ENCODE measurements around the gene DAGLB.
A peak's percentile ranks its signal among the peaks of the same experiment; 100 is the strongest.
"Not testable (repeated sequence)": the region's sequence is repeated elsewhere in the genome, so short reads cannot be mapped to it uniquely, and the experiment has no call there.

Gene DAGLB

DNA sequence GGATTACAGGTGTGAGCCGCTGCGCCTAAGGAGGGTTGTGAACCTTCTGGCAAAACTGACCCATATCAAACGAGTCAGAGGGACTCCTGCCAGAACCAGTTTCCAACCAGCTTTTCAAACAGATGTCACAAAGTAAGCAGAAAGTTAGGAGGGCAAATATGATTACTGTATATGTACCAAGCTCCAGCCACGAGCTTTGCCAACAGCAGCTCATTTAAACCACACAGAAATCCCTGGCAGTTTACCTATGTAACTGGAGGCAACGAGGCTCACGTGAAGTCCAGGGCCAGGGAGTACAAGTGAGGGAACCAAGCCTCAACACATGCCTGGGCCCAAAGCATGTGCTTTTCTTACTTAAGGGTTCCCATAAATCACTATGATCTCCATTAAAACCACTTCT, 12.5 kb upstream of the DAGLB start:
- Histone ChIP-seq H3K27ac (ENCODE audit: low read length) (no peak overlapping the region), H3K27me3 (ENCODE audit: control insufficient read depth, insufficient read depth, low read length) (no peaks in the 10 kb centered on the region), H3K4me3 (ENCODE audit: low read length) (no peak overlapping the region), H3K9me3 (ENCODE audit: control insufficient read depth, low read depth, low read length) (no peaks in the 10 kb centered on the region), H3K9ac (ENCODE audit: low read length) (no peak overlapping the region), H3K4me1 (ENCODE audit: control insufficient read depth, low read depth, low read length) (no peaks in the 10 kb centered on the region), H3K36me3 (ENCODE audit: control insufficient read depth, low read depth, low read length) (peaks cover 27% of the 10 kb centered on the region)

DNA sequence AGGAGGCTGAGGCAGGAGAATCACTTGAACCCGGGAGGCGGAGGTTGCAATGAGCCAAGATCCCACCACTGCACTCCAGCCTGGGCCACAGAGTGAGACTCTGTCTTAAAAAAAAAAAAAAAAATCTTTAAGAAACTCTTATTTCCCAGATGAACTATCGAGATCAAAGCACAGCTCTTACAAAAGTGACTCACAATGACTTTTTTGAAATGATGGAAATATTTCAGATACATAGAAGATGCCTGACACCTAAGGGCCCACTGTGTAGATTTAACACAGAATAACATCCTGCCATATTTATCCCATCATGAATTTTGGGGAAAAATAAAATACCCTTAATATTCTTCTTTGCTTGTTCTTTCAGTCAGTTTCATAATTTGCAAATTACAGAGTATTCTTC, 10.9 kb upstream of the DAGLB start:
- H3K36me3 ChIP-seq (ENCODE audit: control insufficient read depth, low read depth, low read length): peaks cover 26% of the 10 kb centered on the region
- H3K9me3 ChIP-seq (ENCODE audit: control insufficient read depth, low read depth, low read length); H3K4me1 ChIP-seq (ENCODE audit: control insufficient read depth, low read depth, low read length); H3K9ac ChIP-seq (ENCODE audit: low read length); H3K27ac ChIP-seq (ENCODE audit: low read length); H3K4me3 ChIP-seq (ENCODE audit: low read length); H3K27me3 ChIP-seq (ENCODE audit: control insufficient read depth, insufficient read depth, low read length): not testable (repeated sequence)

DNA sequence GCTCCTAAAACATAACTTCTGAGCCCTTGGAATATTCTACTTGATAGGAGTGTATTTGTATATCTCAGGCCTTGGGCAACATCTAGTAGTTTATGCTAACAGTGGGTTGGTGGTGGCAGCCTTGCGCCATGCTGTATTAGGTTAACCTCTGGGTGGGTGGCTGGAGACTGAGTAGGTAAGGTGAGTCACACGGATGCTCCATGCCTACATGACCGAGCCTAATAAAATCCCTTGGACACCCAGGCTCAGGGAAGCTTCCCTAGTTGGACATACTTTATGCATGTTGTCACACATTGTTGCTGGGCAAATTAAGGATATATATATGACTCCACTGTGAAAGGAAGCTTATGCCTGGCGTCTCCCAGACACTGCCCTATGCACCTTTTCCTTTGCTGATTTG, 6.0 kb upstream of the DAGLB start:
- Histone ChIP-seq H3K4me1 (ENCODE audit: control insufficient read depth, low read depth, low read length) (no peaks in the 10 kb centered on the region), H3K27ac (ENCODE audit: low read length) (no peak overlapping the region), H3K36me3 (ENCODE audit: control insufficient read depth, low read depth, low read length) (no peaks in the 10 kb centered on the region), H3K9me3 (ENCODE audit: control insufficient read depth, low read depth, low read length) (no peaks in the 10 kb centered on the region), H3K4me3 (ENCODE audit: low read length) (no peak overlapping the region), H3K9ac (ENCODE audit: low read length) (no peak overlapping the region), H3K27me3 (ENCODE audit: control insufficient read depth, insufficient read depth, low read length) (no peaks in the 10 kb centered on the region)

DNA sequence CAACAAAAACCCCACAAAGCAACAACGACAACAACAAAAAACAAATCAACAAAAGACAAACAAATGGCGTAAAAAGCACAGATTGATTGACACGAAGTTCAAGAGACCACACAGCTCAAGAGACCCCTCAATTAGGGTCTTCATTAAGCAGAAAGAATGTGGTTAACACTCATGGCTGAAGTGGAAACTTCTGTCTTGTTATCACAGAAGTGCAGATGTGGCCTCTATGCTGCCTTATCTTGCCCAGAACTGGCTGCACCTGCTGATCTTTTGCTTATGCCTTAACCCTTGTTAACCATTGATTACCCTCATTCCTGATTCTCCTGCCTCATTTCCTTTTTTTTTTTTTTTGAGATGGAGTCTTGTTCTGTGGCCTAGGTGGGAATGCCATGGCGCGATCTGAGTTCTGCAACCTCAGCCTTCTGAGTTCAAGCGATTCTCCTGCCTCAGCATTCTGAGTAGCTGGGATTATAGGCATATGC, 3.5 kb upstream of the DAGLB start:
- H3K9ac ChIP-seq (ENCODE audit: low read length): no peak overlapping the region
- H3K9me3 ChIP-seq (ENCODE audit: control insufficient read depth, low read depth, low read length): no peaks in the 10 kb centered on the region
- no peaks in the 10 kb centered on the region for H3K27me3 ChIP-seq (ENCODE audit: control insufficient read depth, insufficient read depth, low read length)
- H3K4me3 ChIP-seq (ENCODE audit: low read length): no peak overlapping the region
- no peak overlapping the region for H3K27ac ChIP-seq (ENCODE audit: low read length)
- no peaks in the 10 kb centered on the region for H3K36me3 ChIP-seq (ENCODE audit: control insufficient read depth, low read depth, low read length)
- no peaks in the 10 kb centered on the region for H3K4me1 ChIP-seq (ENCODE audit: control insufficient read depth, low read depth, low read length)

DNA sequence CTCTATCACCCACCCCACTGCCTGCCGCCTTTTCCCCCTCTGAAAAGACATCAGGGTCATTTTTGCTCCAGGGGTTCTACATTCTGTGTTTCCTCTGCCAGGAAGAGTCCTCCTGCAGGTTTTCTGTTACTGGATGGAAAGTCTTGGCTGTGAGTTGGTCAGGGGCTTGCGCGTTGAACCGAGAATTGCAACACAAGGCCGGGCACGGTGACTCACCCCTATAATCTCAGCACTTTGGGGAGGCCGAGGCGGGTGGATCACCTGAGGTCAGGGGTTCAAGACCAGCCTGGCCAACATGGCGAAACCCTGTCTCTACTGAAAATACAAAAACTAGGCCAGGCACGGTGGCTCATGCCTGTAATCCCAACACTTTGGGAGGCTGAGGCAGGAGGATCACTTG, 2.8 kb upstream of the DAGLB start:
- H3K36me3 ChIP-seq (ENCODE audit: control insufficient read depth, low read depth, low read length); H3K9ac ChIP-seq (ENCODE audit: low read length); H3K27me3 ChIP-seq (ENCODE audit: control insufficient read depth, insufficient read depth, low read length); H3K27ac ChIP-seq (ENCODE audit: low read length); H3K4me1 ChIP-seq (ENCODE audit: control insufficient read depth, low read depth, low read length); H3K9me3 ChIP-seq (ENCODE audit: control insufficient read depth, low read depth, low read length); H3K4me3 ChIP-seq (ENCODE audit: low read length): not testable (repeated sequence)

DNA sequence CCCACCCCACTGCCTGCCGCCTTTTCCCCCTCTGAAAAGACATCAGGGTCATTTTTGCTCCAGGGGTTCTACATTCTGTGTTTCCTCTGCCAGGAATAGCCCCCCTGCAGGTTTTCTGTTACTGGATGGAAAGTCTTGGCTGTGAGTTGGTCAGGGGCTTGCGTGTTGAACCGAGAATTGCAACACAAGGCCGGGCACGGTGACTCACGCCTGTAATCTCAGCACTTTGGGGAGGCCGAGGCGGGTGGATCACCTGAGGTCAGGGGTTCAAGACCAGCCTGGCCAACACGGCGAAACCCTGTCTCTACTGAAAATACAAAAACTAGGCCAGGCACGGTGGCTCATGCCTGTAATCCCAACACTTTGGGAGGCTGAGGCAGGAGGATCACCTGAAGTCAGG, 2.1 kb upstream of the DAGLB start:
- not testable (repeated sequence) for H3K9ac ChIP-seq (ENCODE audit: low read length); H3K4me1 ChIP-seq (ENCODE audit: control insufficient read depth, low read depth, low read length); H3K27ac ChIP-seq (ENCODE audit: low read length); H3K9me3 ChIP-seq (ENCODE audit: control insufficient read depth, low read depth, low read length); H3K27me3 ChIP-seq (ENCODE audit: control insufficient read depth, insufficient read depth, low read length); H3K4me3 ChIP-seq (ENCODE audit: low read length)
- H3K36me3 ChIP-seq (ENCODE audit: control insufficient read depth, low read depth, low read length): peaks cover 11% of the 10 kb centered on the region

DNA sequence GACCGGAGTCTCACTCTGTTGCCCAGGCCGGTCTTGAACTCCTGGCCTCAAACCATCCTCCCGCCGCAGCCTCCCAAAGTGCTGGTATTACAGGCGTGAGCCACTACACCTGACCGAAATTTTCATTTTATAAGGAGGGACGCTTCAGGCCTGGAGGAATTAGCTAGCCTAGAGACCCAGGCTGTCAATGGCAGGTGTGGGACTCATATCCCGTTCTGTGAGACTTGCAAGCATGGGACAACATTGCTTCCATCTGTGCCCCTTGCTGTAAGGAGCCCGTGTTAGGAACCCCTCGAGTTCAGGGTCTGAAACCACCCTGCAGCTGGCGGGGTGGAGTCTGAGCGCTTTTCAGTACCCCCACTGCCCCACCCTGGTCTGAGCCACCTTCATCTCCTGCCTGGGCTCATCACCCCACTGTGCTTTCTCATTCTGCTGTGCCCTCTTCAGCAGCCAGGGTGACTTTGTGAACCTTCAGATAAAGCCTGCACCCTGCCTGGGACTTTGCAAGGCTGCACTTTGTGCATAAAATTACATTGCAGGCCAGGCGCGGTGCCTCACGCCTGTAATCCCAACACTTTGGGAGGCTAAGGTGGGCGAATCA, 1.3 kb upstream of the DAGLB start:
- Histone ChIP-seq H3K4me3 (ENCODE audit: low read length) (no peak overlapping the region), H3K27ac (ENCODE audit: low read length) (no peak overlapping the region)

DNA sequence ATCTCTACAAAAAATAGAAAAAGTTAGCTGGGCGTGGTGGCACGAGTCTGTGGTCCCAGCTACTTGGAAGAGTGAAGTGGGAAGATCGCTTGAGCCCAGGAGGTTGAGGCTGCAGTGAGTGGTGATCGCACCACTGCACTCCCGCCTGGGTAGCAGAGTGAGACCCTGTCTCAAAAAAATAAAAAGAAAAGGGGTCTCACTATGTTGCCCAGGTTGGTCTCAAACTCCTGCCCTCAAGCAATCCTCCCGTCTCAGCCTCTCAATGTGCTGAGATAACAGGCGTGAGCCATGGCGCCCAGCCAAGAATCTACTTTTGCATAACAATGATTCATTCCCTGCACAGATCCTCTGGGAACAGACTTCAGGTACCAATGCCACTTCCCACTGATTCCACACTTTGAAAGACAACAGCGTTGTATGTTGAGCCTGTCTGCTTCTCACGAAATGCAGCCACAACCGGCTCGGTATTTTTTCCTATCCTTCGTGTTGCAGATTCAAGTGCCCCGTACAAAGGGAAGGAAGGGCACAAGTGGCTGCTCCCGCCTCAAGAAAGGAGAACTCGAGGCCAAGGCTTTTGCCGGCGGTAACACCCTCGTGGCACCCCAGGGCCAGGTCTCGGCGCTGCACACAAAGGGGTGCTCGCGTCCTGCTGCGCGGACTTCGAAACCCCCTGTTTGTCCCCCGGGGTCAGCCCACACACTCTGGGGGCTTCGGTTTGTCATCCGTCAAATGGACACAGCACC, 745 bp downstream of the DAGLB start:
- Histone ChIP-seq H3K9me3 (ENCODE audit: control insufficient read depth, low read depth, low read length) (no peaks in the 10 kb centered on the region), H3K4me1 (ENCODE audit: control insufficient read depth, low read depth, low read length) (no peaks in the 10 kb centered on the region), H3K27ac (ENCODE audit: low read length) (peak overlapping the region; percentile 16), H3K36me3 (ENCODE audit: control insufficient read depth, low read depth, low read length) (peaks cover 34% of the 10 kb centered on the region), H3K4me3 (ENCODE audit: low read length) (peak overlapping the region; percentile 90), H3K9ac (ENCODE audit: low read length) (peak overlapping the region; percentile 92), H3K27me3 (ENCODE audit: control insufficient read depth, insufficient read depth, low read length) (no peaks in the 10 kb centered on the region)

More for the DNA sequence above, 1.3 kb upstream of the DAGLB start:
- H3K36me3 ChIP-seq (ENCODE audit: control insufficient read depth, low read depth, low read length): peaks cover 19% of the 10 kb centered on the region
- H3K9ac ChIP-seq (ENCODE audit: low read length): no peak overlapping the region
- no peaks in the 10 kb centered on the region for H3K27me3 ChIP-seq (ENCODE audit: control insufficient read depth, insufficient read depth, low read length)
- no peaks in the 10 kb centered on the region for H3K4me1 ChIP-seq (ENCODE audit: control insufficient read depth, low read depth, low read length)
- H3K9me3 ChIP-seq (ENCODE audit: control insufficient read depth, low read depth, low read length): no peaks in the 10 kb centered on the region

DNA sequence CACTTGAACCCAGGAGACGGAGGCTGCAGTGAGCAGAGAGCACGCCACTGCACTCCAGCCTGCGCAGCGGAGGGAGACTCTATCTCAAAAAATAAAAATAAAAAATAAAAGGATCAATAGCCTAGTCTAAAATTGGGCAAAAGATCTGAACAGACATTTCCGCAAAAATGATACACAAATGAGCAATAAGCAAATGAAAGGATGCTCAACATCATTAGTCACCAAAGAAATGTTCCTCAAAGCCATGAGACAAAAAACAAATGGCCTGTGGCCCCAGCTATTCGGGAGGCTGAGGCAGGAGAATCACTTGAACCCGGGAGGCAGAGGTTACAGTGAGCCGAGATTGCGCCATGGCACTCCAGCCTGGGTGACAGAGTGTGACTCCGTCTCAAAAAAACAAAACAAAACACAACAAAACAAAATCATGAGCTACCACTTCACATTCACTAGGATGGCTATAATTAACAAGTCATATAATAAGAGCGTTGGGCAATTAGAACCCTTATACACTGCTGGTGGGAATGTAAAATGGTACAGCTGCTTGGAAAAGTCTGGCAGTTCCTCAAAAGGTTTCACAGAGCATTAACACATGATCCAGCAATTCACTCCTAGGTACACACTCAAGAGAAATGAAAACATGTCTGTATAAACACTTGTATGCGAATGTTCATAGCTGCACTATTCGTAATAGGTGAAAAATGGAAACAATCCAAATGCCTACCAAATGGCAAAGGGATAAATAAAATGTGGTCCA, 3.1 kb downstream of the DAGLB start:
- Histone ChIP-seq H3K27ac (ENCODE audit: low read length) (no peak overlapping the region), H3K4me1 (ENCODE audit: control insufficient read depth, low read depth, low read length) (peaks cover 3% of the 10 kb centered on the region), H3K9ac (ENCODE audit: low read length) (no peak overlapping the region), H3K4me3 (ENCODE audit: low read length) (no peak overlapping the region), H3K9me3 (ENCODE audit: control insufficient read depth, low read depth, low read length) (no peaks in the 10 kb centered on the region), H3K36me3 (ENCODE audit: control insufficient read depth, low read depth, low read length) (peaks cover 37% of the 10 kb centered on the region), H3K27me3 (ENCODE audit: control insufficient read depth, insufficient read depth, low read length) (no peaks in the 10 kb centered on the region)

DNA sequence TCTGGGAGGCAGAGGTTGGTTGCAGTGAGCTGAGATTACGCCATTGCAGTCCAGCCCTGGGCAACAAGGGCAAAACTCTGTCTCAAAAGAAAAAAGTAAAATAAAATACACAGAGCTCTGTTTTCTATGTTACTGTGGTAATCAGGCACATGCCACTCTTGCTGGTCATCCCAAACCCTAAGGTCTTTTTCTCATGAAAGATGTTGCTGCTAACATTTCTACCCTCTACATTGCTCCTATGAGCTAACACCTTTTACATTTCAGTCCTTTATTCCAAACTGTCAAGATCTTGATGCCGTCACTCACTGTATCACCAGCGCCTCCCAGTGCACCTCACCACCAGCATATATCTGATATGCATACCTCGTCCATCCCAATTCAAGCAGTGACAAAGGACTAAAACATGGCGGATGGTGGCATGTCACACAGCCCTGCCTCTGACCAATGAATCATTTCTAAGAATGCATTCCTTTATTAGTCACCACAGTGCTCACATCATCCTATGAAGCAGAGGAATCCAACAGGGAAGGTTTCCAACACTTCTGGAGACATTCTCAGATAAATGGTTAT, 4.3 kb downstream of the DAGLB start:
- Histone ChIP-seq H3K9me3 (ENCODE audit: control insufficient read depth, low read depth, low read length) (no peaks in the 10 kb centered on the region), H3K9ac (ENCODE audit: low read length) (no peak overlapping the region), H3K4me1 (ENCODE audit: control insufficient read depth, low read depth, low read length) (peaks cover 3% of the 10 kb centered on the region), H3K27me3 (ENCODE audit: control insufficient read depth, insufficient read depth, low read length) (no peaks in the 10 kb centered on the region), H3K27ac (ENCODE audit: low read length) (no peak overlapping the region), H3K4me3 (ENCODE audit: low read length) (no peak overlapping the region), H3K36me3 (ENCODE audit: control insufficient read depth, low read depth, low read length) (peaks cover 40% of the 10 kb centered on the region)

DNA sequence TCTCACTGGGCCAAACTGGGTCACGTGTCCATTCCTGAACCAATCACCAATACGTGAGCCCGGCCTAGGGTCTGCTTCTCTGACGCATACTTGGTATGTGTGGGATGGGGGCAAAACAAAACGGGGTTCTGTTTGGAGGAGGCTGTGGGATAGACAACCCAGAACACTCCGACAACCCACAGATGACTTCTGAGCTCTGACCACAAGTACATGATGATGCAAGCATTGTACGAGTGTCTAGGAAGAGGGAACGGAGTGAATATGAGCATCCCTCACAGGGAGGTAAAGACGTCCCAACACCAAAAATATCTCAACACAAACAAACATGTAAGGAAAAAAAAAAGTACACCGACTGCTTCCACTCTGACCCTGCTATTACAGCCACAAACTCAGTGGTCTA, 5.6 kb downstream of the DAGLB start:
- Histone ChIP-seq H3K4me1 (ENCODE audit: control insufficient read depth, low read depth, low read length) (peaks cover 3% of the 10 kb centered on the region), H3K27me3 (ENCODE audit: control insufficient read depth, insufficient read depth, low read length) (no peaks in the 10 kb centered on the region), H3K4me3 (ENCODE audit: low read length) (no peak overlapping the region), H3K9ac (ENCODE audit: low read length) (no peak overlapping the region), H3K27ac (ENCODE audit: low read length) (no peak overlapping the region), H3K9me3 (ENCODE audit: control insufficient read depth, low read depth, low read length) (no peaks in the 10 kb centered on the region), H3K36me3 (ENCODE audit: control insufficient read depth, low read depth, low read length) (peaks cover 42% of the 10 kb centered on the region)
